Thymus (tissue), 11 donors: ENCODE data around the gene CES2. TPM values are rescaled to one million over a fixed set of nuclear protein-coding genes. Genes with fewer than 3 reads are reported as not detected.
"Not testable (repeated sequence)": the region's sequence is repeated elsewhere in the genome, so short reads cannot be mapped to it uniquely, and the experiment has no call there.

Experiments used
- DNase-seq, 9 donors: peaks; one replicate each; pipeline ENCODE4 v3.0.0-alpha.2; 2013; ENCODE audit warnings: low spot score in 9 of 9, low read depth in 6 of 9, missing footprints in 1 of 9
- H3K27ac ChIP-seq, 2 donors: one replicate each; pipeline ENCODE4 v1.5.1; 2013; ENCODE audit warnings: control low read depth in 1 of 2, low read depth in 1 of 2, low read length in 1 of 2, mild to moderate bottlenecking in 1 of 2, moderate library complexity in 1 of 2
- H3K27me3 ChIP-seq, 2 donors: one replicate each; pipeline ENCODE4 v1.5.1; 2013; ENCODE audit warnings: low read length in 1 of 2; ENCODE audit not compliant: control insufficient read depth in 2 of 2, insufficient read depth in 1 of 2
- H3K36me3 ChIP-seq, 2 donors: one replicate each; pipeline ENCODE4 v1.5.1; 2013; ENCODE audit warnings: low read length in 1 of 2, mild to moderate bottlenecking in 1 of 2, moderate library complexity in 1 of 2; ENCODE audit not compliant: control insufficient read depth in 2 of 2, insufficient read depth in 2 of 2
- H3K4me1 ChIP-seq, 2 donors: one replicate each; pipeline ENCODE4 v1.5.1; 2013; ENCODE audit warnings: low read length in 2 of 2; ENCODE audit not compliant: control insufficient read depth in 2 of 2, insufficient read depth in 2 of 2
- H3K4me3 ChIP-seq, 2 donors: one replicate each; pipeline ENCODE4 v1.5.1; 2013; ENCODE audit warnings: low read length in 2 of 2, control low read depth in 1 of 2, mild to moderate bottlenecking in 1 of 2
- H3K9me3 ChIP-seq, 2 donors: one replicate each; pipeline ENCODE4 v1.5.1; 2013; ENCODE audit warnings: low read length in 1 of 2, mild to moderate bottlenecking in 1 of 2; ENCODE audit not compliant: control insufficient read depth in 2 of 2, insufficient read depth in 1 of 2
- WGBS: extraction: QIAGEN DNeasy Blood & Tissue Kit; methylation state at CpG from one replicate; pipeline ENCODE4 v1.1.7; 2013; 5-methylcytosine and 5-hydroxymethylcytosine counted together
- polyA plus RNA-seq: library from polyadenylated mRNA; stranded (reverse); fragments of 200-250 nt; gene quantifications from one replicate; pipeline ENCODE4 v1.2.3, GENCODE V29; 2013
- total RNA-seq: library from RNA; stranded (reverse); fragments of 120-200 nt; gene quantifications from one replicate; pipeline ENCODE4 v1.2.4, GENCODE V29; 2013
- donor health status: healthy.

The CES2 gene
- total and polyA plus RNA-seq, 2 donors, result 15.8 to 16.7 TPM

DNA sequence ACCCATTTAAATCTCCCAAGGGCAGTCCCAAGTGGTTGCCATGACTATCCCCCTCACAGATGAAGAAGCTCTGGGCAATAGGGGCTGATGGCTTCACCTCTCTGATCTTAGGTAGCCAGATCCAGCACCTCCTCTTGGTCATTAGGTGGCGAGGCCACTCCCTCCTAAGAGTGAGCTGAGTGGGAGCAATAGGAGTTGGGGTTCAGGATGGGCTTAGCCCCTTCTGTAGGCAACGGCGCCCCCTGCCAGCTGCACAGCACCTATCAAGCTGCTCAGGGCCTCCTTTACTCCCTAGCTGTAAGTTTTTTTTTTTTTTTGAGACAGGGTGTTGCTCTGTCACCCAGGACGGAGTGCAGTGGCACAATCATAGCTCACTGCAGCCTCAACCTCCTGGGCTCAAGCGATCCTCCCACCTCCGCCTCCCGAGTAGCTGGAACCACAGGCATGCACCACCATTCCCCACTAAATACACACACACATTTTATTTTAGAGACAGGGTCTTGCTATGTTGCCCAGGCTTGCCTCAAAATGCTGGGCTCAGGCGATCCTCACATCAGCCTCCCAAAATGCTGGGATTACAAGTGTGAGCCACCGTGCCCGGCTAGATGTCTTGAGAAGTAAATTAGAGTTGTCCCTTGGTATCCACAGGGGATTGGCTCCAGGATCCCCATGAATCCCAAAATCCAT lies 6.5 kb upstream of the CES2 start:
- DNase-seq, result no peak
- Histone ChIP-seq H3K9me3 (no peaks in the 10 kb centered on the region), H3K27ac (no peak overlapping the region), H3K4me1 (peaks cover 12 to 14% of the 10 kb centered on the region in 2 donors), H3K4me3 (no peak overlapping the region), H3K27me3 (peaks cover 34 to 43% of the 10 kb centered on the region in 2 donors), H3K36me3 (peaks cover 7 to 9% of the 10 kb centered on the region in 2 donors)
- WGBS, result 92% methylated on average over 10 of the region's 10 CpGs

DNA sequence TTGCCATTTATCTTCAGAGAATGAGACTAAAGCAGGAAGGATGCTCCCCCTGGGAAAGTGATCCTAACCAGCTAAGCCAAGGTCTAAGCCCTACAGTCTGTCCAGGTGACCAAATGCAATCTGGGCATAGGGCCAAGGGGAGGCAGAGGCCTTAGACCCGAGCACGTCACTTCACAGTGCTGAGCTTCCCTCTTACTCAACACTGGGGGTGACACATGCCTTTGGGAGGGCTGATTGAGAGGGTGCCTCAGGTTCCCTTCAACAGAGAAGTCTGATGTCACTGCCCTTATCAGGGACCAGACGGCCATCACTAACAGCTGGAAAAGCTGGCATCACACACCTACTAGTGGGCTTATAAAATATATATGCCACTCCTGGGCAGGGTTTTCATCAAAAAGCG lies 5.1 kb upstream of the CES2 start:
- H3K4me3 ChIP-seq, result no peak overlapping the region
- peaks cover 7 to 9% of the 10 kb centered on the region in 2 donors for H3K36me3 ChIP-seq
- peaks cover 21 to 30% of the 10 kb centered on the region in 2 donors for H3K27me3 ChIP-seq
- H3K9me3 ChIP-seq, result no peaks in the 10 kb centered on the region
- 92% methylated on average over 4 of the region's 4 CpGs for WGBS
- H3K27ac ChIP-seq, result no peak overlapping the region
- DNase-seq, result no peak
- peaks cover 13% of the 10 kb centered on the region in 2 donors for H3K4me1 ChIP-seq

DNA sequence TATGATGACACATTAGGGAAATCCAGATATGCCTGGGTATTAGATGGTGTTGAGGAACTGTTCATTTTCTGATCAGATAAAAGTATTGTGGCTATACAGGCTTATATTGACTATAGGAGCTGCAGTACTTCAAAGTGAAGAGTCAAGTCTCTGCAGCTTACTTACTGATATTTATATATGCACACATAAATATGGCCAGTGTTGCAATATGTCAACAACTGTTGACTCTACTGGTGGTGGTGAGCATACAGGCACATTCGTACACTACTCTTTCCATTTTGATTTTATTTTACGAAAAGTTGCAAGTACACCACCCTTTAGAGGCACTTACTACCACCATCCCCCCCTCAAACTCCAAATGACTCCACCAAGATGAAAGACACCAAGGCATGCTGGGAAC lies 3.7 kb upstream of the CES2 start:
- Histone ChIP-seq H3K27me3 (peaks cover 6 to 15% of the 10 kb centered on the region in 2 donors), H3K4me1 (peaks cover 15 to 16% of the 10 kb centered on the region in 2 donors), H3K4me3 (no peak overlapping the region), H3K9me3 (no peaks in the 10 kb centered on the region), H3K36me3 (peaks cover 7 to 9% of the 10 kb centered on the region in 2 donors), H3K27ac (no peak overlapping the region)
- DNase-seq, result no peak
- 97% methylated on average over 2 of the region's 2 CpGs for WGBS

DNA sequence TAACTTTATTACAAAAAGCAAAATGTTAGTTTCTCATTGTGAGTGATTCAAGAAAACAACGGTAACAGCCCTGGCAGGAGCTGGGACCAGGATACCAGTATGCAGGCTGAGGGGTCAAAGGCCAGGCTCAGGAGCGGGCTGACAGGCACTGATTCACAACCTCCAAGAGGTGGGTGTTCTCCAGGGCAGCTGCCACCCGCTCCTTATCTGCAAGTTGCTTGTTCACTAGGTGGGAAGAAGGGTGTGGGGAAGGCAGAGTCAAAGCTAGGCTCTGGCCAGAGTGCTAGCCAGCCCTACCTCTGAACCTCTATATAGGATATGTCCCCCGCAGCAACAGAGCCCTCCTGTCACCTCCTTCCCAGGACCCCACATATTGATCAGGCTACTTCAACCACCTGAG lies 3.2 kb upstream of the CES2 start:
- Histone ChIP-seq H3K4me3 (no peak overlapping the region), H3K27ac (no peak overlapping the region), H3K27me3 (peaks cover 2 to 11% of the 10 kb centered on the region in 2 donors), H3K9me3 (no peaks in the 10 kb centered on the region), H3K4me1 (peaks cover 15 to 16% of the 10 kb centered on the region in 2 donors), H3K36me3 (peaks cover 7 to 9% of the 10 kb centered on the region in 2 donors)
- WGBS, result over 99% methylated on average over 4 of the region's 4 CpGs
- no peak for DNase-seq

GRCh38 chr16:66933776-66934137 lies 1.6 kb upstream of the CES2 start:
- Histone ChIP-seq H3K4me3 (peak overlapping the region; percentile 87 to 97), H3K27me3 (no peaks in the 10 kb centered on the region), H3K27ac (peak overlapping the region; percentile 79 to 95), H3K4me1 (peaks cover 15 to 16% of the 10 kb centered on the region in 2 donors), H3K9me3 (no peaks in the 10 kb centered on the region), H3K36me3 (peaks cover 12 to 13% of the 10 kb centered on the region in 2 donors)
- DNase-seq, result no peak
- WGBS, result 4% methylated on average over 12 of the region's 12 CpGs

DNA sequence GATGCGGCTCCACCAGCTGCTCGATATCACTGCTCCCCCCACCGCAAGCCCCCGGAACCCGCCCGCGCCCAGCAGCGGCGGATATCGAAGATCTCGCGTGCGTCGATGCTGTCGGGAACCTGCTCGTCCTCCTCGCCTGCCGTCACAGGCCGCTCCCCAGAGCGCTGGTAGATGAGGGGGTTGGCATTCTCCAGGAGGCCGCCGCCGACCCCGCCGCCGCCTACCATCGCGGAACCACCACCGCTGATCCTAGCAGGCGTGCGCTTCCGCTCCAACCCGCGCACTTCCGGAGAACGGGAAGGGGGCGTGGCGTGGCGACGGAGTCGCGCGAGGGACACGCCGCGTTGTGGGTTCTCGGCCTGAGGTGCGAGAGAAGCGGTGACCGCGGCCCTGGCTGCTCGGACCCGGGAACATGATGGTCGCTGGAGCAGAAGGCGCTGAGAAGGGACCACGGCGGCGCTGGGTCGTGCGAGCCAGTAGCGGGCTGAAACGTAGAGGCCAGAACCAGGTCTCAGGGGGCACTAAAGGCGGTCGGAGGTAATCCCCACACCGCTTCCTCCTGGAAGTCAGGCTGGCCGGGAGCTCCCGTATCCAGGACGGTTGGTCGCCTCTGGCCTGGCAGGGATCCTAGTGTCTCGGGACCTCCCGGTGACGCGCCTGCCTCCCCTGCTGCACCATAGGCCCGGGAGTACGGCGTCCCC lies 1.0 kb upstream of the CES2 start, which contains the start of gene CIAO2B:
CIAO2B (minus strand) TSS at position 265 of the 701 bp plus-strand sequence; CDS start at position 227, 38 bp downstream.
- peak within 1 kb of the TSS; percentile 79 to 95 for H3K27ac ChIP-seq
- H3K9me3 ChIP-seq, result no peaks in the 10 kb centered on the region
- no peaks in the 10 kb centered on the region for H3K27me3 ChIP-seq
- peak; percentile 64 to 91 (median 81) for DNase-seq
- under 1% methylated on average over 76 of the region's 76 CpGs for WGBS
- peaks cover 12 to 14% of the 10 kb centered on the region in 2 donors for H3K36me3 ChIP-seq
- H3K4me3 ChIP-seq, result peak within 1 kb of the TSS; percentile 87 to 97
- H3K4me1 ChIP-seq, result peaks cover 15 to 16% of the 10 kb centered on the region in 2 donors

DNA sequence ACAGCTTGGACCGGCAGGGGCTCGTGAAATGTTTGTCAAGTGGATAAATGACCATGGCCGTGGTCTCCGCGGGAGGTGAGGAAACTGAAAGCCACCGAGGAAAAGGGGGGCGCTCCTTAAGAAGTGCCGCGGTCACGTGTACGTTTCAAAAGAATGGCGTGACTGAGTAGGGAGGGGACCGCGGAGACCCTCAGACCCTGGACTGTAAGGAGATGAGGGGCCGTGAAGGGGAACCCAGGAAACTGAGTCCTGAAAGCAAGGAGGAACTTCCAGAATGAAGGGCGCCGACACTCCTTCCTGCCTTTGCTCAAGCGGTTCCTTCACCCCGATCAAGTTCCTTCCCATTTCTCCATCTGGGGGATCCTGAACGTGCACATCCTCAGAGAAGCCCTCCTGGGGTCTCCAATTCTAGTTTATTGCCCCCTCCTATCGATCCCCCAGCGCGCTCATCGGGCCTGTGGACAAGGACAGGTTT lies 440 bp upstream of the CES2 start:
- H3K27ac ChIP-seq, result peak overlapping the region; percentile 79 to 95
- H3K4me3 ChIP-seq, result peak overlapping the region; percentile 87 to 97
- not testable (repeated sequence) for H3K9me3 ChIP-seq, DNase-seq, H3K27me3 ChIP-seq
- WGBS, result 3% methylated on average over 21 of the region's 24 CpGs
- peaks cover 13 to 20% of the 10 kb centered on the region in 2 donors for H3K36me3 ChIP-seq
- peaks cover 15 to 16% of the 10 kb centered on the region in 2 donors for H3K4me1 ChIP-seq

DNA sequence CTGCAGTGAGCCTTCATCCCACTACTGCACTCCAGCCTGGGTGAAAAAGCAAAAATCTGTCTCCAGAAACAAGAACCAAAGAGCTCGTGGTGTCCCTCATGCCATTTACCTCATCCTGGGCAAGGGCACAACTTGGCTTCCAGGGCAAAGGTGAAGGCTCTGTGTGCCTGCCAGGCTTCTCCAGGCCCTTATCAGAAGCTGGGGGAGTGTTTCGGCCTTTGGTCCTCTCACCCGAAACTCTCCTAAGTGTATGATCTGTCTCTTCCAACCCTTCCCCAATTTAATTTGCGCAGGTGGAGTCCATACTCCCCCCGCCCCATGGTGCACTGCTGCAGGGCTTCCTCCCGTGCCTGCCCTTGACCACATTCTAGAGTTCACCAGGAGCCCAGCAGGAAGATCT lies 1.1 kb downstream of the CES2 start:
- no peaks in the 10 kb centered on the region for H3K9me3 ChIP-seq
- H3K36me3 ChIP-seq, result peaks cover 28 to 30% of the 10 kb centered on the region in 2 donors
- 95% methylated on average over 6 of the region's 6 CpGs for WGBS
- H3K4me1 ChIP-seq, result peaks cover 15 to 16% of the 10 kb centered on the region in 2 donors
- no peak for DNase-seq
- H3K27me3 ChIP-seq, result no peaks in the 10 kb centered on the region
- no peak overlapping the region for H3K27ac ChIP-seq
- H3K4me3 ChIP-seq, result no peak overlapping the region
